Activated CD4-positive, alpha-beta T cell treated with anti-CD3 and anti-CD28 coated beads for 36 hours (primary cell): ENCODE measurements around the gene TMEM129. TPM values are rescaled to one million over a fixed set of nuclear protein-coding genes. Genes with fewer than 3 reads are reported as not detected.
A peak's percentile ranks its signal among the peaks of the same experiment; 100 is the strongest.
"Not testable (repeated sequence)": the region's sequence is repeated elsewhere in the genome, so short reads cannot be mapped to it uniquely, and the experiment has no call there.

Experiments
- ATAC-seq: fragments of 200-7000 bp; cut with Tn5 transposase; one replicate; pipeline ENCODE4 v1.10.0; 2021; ENCODE audit warnings: mild to moderate bottlenecking, moderate library complexity
- CTCF ChIA-PET: fragments of 350-600 bp; sonication (Branson Sonifier 250); formaldehyde crosslinking; loops from one replicate; lab custom pipeline; 2021; ENCODE audit warnings: antibody characterized with exemption; lab: Charles Lee
- POLR2A ChIA-PET: fragments of 350-600 bp; sonication (Branson Sonifier 250); formaldehyde crosslinking; loops from one replicate; lab custom pipeline; 2021; ENCODE audit warnings: antibody characterized with exemption, inconsistent platforms; lab: Charles Lee
- DNase-seq: peaks from one replicate; pipeline ENCODE4 v3.0.0-alpha.2; 2020
- H3K27ac Mint-ChIP-seq: one replicate; pipeline ENCODE4 v1.8.0; 2021; ENCODE audit warnings: mixed read lengths
- H3K27me3 Mint-ChIP-seq: one replicate; pipeline ENCODE4 v1.8.0; 2021; ENCODE audit warnings: mixed read lengths
- H3K36me3 Mint-ChIP-seq: one replicate; pipeline ENCODE4 v1.8.0; 2021; ENCODE audit warnings: low read depth, mixed read lengths
- H3K4me1 Mint-ChIP-seq: one replicate; pipeline ENCODE4 v1.8.0; 2021; ENCODE audit warnings: mixed read lengths
- H3K4me3 Mint-ChIP-seq: one replicate; pipeline ENCODE4 v1.8.0; 2021; ENCODE audit warnings: mild to moderate bottlenecking, moderate library complexity, mixed read lengths
- H3K9me3 Mint-ChIP-seq: one replicate; pipeline ENCODE4 v1.8.0; 2021; ENCODE audit warnings: low read depth, mixed read lengths
- intact Hi-C, 2 experiments: fragments of 100-400 bp; cut with DNase I in 1 of 2; cut with micrococcal nuclease in 1 of 2; formaldehyde crosslinking; loops; one replicate each; pipeline versions ENCODE4 v1.14.2 to v1.15.1; 2022 to 2024; cut with DNase I, micrococcal nuclease
- total RNA-seq, 2 experiments: library from RNA; stranded (reverse); gene quantifications; one replicate each; pipeline ENCODE4 v1.2.3, GENCODE V29; 2021

TMEM129 gene
- total RNA-seq, 2 experiments from 2014 or later: 13.7 to 14.6 TPM

GRCh38 chr4:1712216-1713002 lies 8.7 kb downstream of the TMEM129 start, which contains the start of gene SLBP:
Gene SLBP, minus strand, starts transcription at chr4:1712319. Its CDS starts 131 bp downstream, at chr4:1712188.
- intact Hi-C loops: loop anchor here (1.0 to 5.0 kb wide), 22 partner anchors 9 to 1362 kb away; partner anchors contain the start of genes FAM53A (in 2 of the 2), LETM1 (in 2 of the 2), NSD2 (in 2 of the 2) and TACC3 (in 2 of the 2)
- no peaks in the 10 kb centered on the region for H3K9me3 Mint-ChIP-seq
- peaks cover 58% of the 10 kb centered on the region for H3K4me1 Mint-ChIP-seq
- H3K27ac Mint-ChIP-seq: peak within 1 kb of the TSS; percentile 98
- peak; percentile 100 for DNase-seq
- ATAC-seq: peak; percentile 89
- no peaks in the 10 kb centered on the region for H3K27me3 Mint-ChIP-seq
- CTCF ChIA-PET: interaction anchor here (0.6 to 3.8 kb wide), 6 partner anchors 8 to 33 kb away, joined by 3 to 26 read pairs (median 8); partner anchors contain the start of gene TMEM129
- H3K36me3 Mint-ChIP-seq: peaks cover 69% of the 10 kb centered on the region
- H3K4me3 Mint-ChIP-seq: peak within 1 kb of the TSS; percentile 99
- POLR2A ChIA-PET: interaction anchor here (0.6 to 6.2 kb wide), 8 partner anchors 8 to 30 kb away, joined by 3 to 89 read pairs (median 4); partner anchors contain the start of genes FAM53A, TACC3 and TMEM129

- ChIA-PET POLR2A (interaction anchor here (0.6 to 6.2 kb wide), 7 partner anchors 9 to 31 kb away, joined by 3 to 89 read pairs (median 4); partner anchors contain the start of genes FAM53A, TACC3 and TMEM129), CTCF (interaction anchor here (0.9 to 3.8 kb wide), 5 partner anchors 9 to 34 kb away, joined by 3 to 26 read pairs (median 10); no protein-coding TSS in a partner anchor)
- Mint-ChIP-seq H3K27ac (peak overlapping the region; percentile 94), H3K27me3 (no peaks in the 10 kb centered on the region), H3K36me3 (peaks cover 69% of the 10 kb centered on the region), H3K4me1 (peaks cover 58% of the 10 kb centered on the region), H3K4me3 (peak overlapping the region; percentile 99), H3K9me3 (no peaks in the 10 kb centered on the region)
- intact Hi-C loops: loop anchor here (1.0 to 5.0 kb wide), 23 partner anchors 10 to 1363 kb away; partner anchors contain the start of genes FAM53A (in 2 of the 2), LETM1 (in 2 of the 2), NSD2 (in 2 of the 2) and TACC3 (in 2 of the 2)
- ATAC-seq (peak; percentile 6), DNase-seq (peak; percentile 64)
Measured at GRCh38 chr4:1711571-1712215, 9.4 kb downstream of the TMEM129 start.

GRCh38 chr4:1711055-1711570 lies 10.0 kb downstream of the TMEM129 start:
- Mint-ChIP-seq H3K27me3 (no peaks in the 10 kb centered on the region), H3K4me1 (peaks cover 58% of the 10 kb centered on the region), H3K36me3 (peaks cover 71% of the 10 kb centered on the region), H3K9me3 (no peaks in the 10 kb centered on the region), H3K27ac (peak overlapping the region; percentile 94), H3K4me3 (peak overlapping the region; percentile 99)
- intact Hi-C loops: loop anchor here (2.0 to 5.0 kb wide), 4 partner anchors 18 to 779 kb away; partner anchors contain the start of genes GAK (in 1 of the 2), MXD4 (in 1 of the 2) and TMEM175 (in 1 of the 2)
- DNase-seq: no peak
- no peak for ATAC-seq
- POLR2A ChIA-PET: interaction anchor here (1.6 to 6.2 kb wide), 3 partner anchors 9 to 18 kb away, joined by 4 to 89 read pairs (median 8); partner anchors contain the start of genes TACC3 and TMEM129
- CTCF ChIA-PET: interaction anchor here (1.7 to 3.8 kb wide), 3 partner anchors 12 to 19 kb away, joined by 10 to 26 read pairs (median 13); no protein-coding TSS in a partner anchor

- intact Hi-C loops: no loop called here
- H3K9me3 Mint-ChIP-seq: no peaks in the 10 kb centered on the region
- CTCF ChIA-PET: interaction anchor here (0.9 to 10.9 kb wide), 8 partner anchors 8 to 22 kb away, joined by 3 to 122 read pairs (median 4); partner anchors contain the start of genes TACC3 and TMEM129
- peaks cover 71% of the 10 kb centered on the region for H3K36me3 Mint-ChIP-seq
- H3K4me1 Mint-ChIP-seq: peaks cover 60% of the 10 kb centered on the region
- H3K27ac Mint-ChIP-seq: peak overlapping the region; percentile 55
- DNase-seq (no peak), ATAC-seq (no peak)
- POLR2A ChIA-PET: interaction anchor here (1.2 to 6.2 kb wide), 3 partner anchors 14 to 165 kb away, joined by 4 to 89 read pairs (median 28); partner anchors contain the start of genes TACC3 and TMEM129
- peak overlapping the region; percentile 34 for H3K4me3 Mint-ChIP-seq
- no peaks in the 10 kb centered on the region for H3K27me3 Mint-ChIP-seq
Measured at GRCh38 chr4:1708581-1708980, 12.5 kb downstream of the TMEM129 start.

GRCh38 chr4:1706358-1706757 lies 14.8 kb downstream of the TMEM129 start:
- intact Hi-C loops: no loop called here
- Mint-ChIP-seq H3K27ac (no peak overlapping the region), H3K27me3 (no peaks in the 10 kb centered on the region), H3K36me3 (peaks cover 76% of the 10 kb centered on the region), H3K9me3 (no peaks in the 10 kb centered on the region), H3K4me3 (no peak overlapping the region), H3K4me1 (peaks cover 77% of the 10 kb centered on the region)
- no peak for ATAC-seq
- DNase-seq: no peak
- CTCF ChIA-PET: interaction anchor here (10.9 kb wide), 1 partner anchor 14 kb away, joined by 122 read pairs; no protein-coding TSS in a partner anchor
- POLR2A ChIA-PET: no interaction called here

- Mint-ChIP-seq H3K9me3 (no peaks in the 10 kb centered on the region), H3K4me1 (peaks cover 70% of the 10 kb centered on the region), H3K27ac (no peak overlapping the region), H3K36me3 (peaks cover 72% of the 10 kb centered on the region), H3K27me3 (no peaks in the 10 kb centered on the region), H3K4me3 (no peak overlapping the region)
- ATAC-seq: no peak
- ChIA-PET POLR2A (no interaction called here), CTCF (interaction anchor here (10.9 kb wide), 1 partner anchor 13 kb away, joined by 122 read pairs; no protein-coding TSS in a partner anchor)
- no peak for DNase-seq
- intact Hi-C loops: no loop called here
Measured at GRCh38 chr4:1705732-1706131, 15.4 kb downstream of the TMEM129 start.

- H3K9me3 Mint-ChIP-seq: no peaks in the 10 kb centered on the region
- ATAC-seq (no peak), DNase-seq (no peak)
- POLR2A ChIA-PET: interaction anchor here (0.7 to 1.6 kb wide), 5 partner anchors 8 to 47 kb away, joined by 3 to 6 read pairs (median 3); partner anchors contain the start of genes SLBP, TACC3 and TMEM129
- CTCF ChIA-PET: interaction anchor here (0.7 to 10.9 kb wide), 5 partner anchors 9 to 62 kb away, joined by 3 to 122 read pairs (median 4); partner anchors contain the start of gene SLBP
- no peak overlapping the region for H3K4me3 Mint-ChIP-seq
- H3K27ac Mint-ChIP-seq: peak overlapping the region; percentile 15
- intact Hi-C loops: no loop called here
- H3K27me3 Mint-ChIP-seq: no peaks in the 10 kb centered on the region
- peaks cover 68% of the 10 kb centered on the region for H3K36me3 Mint-ChIP-seq
- H3K4me1 Mint-ChIP-seq: peaks cover 52% of the 10 kb centered on the region
Measured at GRCh38 chr4:1703867-1704266, 17.3 kb downstream of the TMEM129 start.

- H3K27me3 Mint-ChIP-seq, H3K27ac Mint-ChIP-seq, DNase-seq, intact Hi-C loops, H3K9me3 Mint-ChIP-seq, ATAC-seq, H3K4me3 Mint-ChIP-seq: not testable (repeated sequence)
- ChIA-PET POLR2A (interaction anchor here (1.0 to 1.2 kb wide), 2 partner anchors 9 to 10 kb away, joined by 4 to 6 read pairs; partner anchors contain the start of gene SLBP), CTCF (interaction anchor here (0.6 to 10.9 kb wide), 5 partner anchors 9 to 34 kb away, joined by 3 to 122 read pairs (median 4); partner anchors contain the start of gene SLBP)
- Mint-ChIP-seq H3K36me3 (peaks cover 65% of the 10 kb centered on the region), H3K4me1 (peaks cover 43% of the 10 kb centered on the region)
Measured at GRCh38 chr4:1701671-1702070, 19.5 kb downstream of the TMEM129 start.

- Mint-ChIP-seq H3K4me1 (peaks cover 4% of the 10 kb centered on the region), H3K36me3 (peaks cover 68% of the 10 kb centered on the region), H3K4me3 (no peak overlapping the region), H3K27me3 (no peaks in the 10 kb centered on the region), H3K9me3 (no peaks in the 10 kb centered on the region), H3K27ac (no peak overlapping the region)
- ATAC-seq (no peak), DNase-seq (no peak)
- intact Hi-C loops: no loop called here
- ChIA-PET CTCF (interaction anchor here (1.1 to 8.6 kb wide), 2 partner anchors 14 to 29 kb away, joined by 3 to 196 read pairs; partner anchors contain the start of genes TACC3 and TMEM129), POLR2A (interaction anchor here (0.6 kb wide), 1 partner anchor 117 kb away, joined by 3 read pairs; no protein-coding TSS in a partner anchor)
Measured at GRCh38 chr4:1695913-1696312, 25.2 kb downstream of the TMEM129 start.
